ENCODE results near the gene PNLIPRP2.

Gene PNLIPRP2

DNA sequence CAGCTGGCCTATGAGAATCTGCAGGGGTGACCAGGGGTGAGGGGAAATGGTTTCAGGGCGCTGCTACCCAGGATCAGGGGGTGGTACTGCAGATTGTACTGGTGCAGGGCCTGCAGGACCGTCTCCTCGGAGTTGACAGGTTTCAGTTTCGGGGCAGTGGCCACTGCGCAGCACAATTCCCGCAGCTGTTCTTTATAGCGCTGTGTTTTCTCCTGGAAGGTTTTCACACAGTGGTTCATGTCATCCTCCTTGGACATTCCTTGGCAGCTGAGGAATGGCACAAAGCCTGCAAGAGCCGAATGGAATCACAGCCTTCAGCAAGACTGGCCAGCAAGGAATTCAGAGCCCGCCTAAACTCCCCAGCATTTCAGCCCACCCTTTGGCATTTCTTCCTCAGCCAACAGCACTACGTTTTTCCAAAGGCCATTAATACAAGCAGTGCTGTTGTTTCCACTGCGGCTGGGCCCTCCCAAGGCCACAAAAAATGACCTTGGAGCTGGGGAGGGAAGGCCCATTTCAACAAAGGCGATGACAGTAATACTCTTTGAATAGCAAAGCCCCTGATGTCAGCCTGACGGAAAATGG is 44.9 kb downstream of the PNLIPRP2 start:
- TF ChIP-seq, protein P1, sequence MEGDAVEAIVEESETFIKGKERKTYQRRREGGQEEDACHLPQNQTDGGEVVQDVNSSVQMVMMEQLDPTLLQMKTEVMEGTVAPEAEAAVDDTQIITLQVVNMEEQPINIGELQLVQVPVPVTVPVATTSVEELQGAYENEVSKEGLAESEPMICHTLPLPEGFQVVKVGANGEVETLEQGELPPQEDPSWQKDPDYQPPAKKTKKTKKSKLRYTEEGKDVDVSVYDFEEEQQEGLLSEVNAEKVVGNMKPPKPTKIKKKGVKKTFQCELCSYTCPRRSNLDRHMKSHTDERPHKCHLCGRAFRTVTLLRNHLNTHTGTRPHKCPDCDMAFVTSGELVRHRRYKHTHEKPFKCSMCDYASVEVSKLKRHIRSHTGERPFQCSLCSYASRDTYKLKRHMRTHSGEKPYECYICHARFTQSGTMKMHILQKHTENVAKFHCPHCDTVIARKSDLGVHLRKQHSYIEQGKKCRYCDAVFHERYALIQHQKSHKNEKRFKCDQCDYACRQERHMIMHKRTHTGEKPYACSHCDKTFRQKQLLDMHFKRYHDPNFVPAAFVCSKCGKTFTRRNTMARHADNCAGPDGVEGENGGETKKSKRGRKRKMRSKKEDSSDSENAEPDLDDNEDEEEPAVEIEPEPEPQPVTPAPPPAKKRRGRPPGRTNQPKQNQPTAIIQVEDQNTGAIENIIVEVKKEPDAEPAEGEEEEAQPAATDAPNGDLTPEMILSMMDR (conservative IDR thresholded peaks at IDR 0.05) = no peak
- TF ChIP-seq ZFX (IDR thresholded peaks at IDR 0.05) = no peak
- H3K27ac ChIP-seq = no peak overlapping the region

GRCh38 chr10:116667484-116667883 is 46.7 kb downstream of the PNLIPRP2 start:
- no peak overlapping the region for H3K27ac ChIP-seq
- TF ChIP-seq, protein P1 (conservative IDR thresholded peaks at IDR 0.05) = no peak
- TF ChIP-seq ZFX (IDR thresholded peaks at IDR 0.05) = no peak

- no peak overlapping the region for H3K27ac ChIP-seq
- TF ChIP-seq, protein P1 (conservative IDR thresholded peaks at IDR 0.05) = no peak
- TF ChIP-seq ZFX (IDR thresholded peaks at IDR 0.05) = no peak
Measured at GRCh38 chr10:116668018-116668417, 47.3 kb downstream of the PNLIPRP2 start.

DNA sequence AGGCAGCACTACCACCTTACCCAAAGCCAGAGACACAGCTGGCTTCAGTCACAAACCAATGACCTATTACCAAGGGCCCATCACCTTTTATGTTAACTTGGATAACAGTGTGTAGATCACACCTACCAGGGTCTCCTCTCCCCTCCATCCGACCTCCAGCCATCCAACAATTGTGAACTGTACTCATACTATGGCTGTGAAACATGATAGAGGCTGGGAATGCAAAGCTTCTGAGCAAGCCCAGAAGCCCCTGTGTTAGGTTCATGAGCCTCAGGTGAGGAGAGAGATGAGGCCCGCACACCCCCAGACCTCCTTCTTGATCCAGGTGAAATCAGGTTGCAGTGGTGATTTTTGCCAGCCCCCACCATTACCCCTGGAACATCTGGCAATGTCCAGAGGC is 47.7 kb downstream of the PNLIPRP2 start:
- no peak overlapping the region for H3K27ac ChIP-seq
- no peak for TF ChIP-seq ZFX (IDR thresholded peaks at IDR 0.05)
- TF ChIP-seq, protein P1 (conservative IDR thresholded peaks at IDR 0.05) = no peak

DNA sequence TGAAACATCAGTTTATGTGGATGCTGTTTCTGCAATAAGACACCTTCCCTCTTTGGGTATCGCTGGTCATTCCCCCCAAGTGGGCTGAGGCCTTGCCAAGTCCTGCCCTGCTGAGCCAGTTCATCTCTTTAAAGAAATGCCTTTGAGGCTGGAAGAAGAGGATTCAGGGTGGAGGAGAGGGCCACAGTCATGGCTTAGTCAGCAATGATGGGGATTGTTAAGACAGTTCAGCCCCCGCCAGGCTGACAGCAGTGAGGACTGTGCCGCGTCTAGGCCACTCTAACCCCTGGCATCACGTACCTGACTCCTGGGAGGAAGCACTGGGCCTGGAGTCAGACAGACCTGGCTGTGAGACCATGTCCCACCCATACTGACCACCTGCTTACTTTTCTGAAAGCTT is 48.3 kb downstream of the PNLIPRP2 start:
- H3K27ac ChIP-seq = no peak overlapping the region
- TF ChIP-seq, protein P1 (conservative IDR thresholded peaks at IDR 0.05) = no peak
- TF ChIP-seq ZFX (IDR thresholded peaks at IDR 0.05) = no peak

DNA sequence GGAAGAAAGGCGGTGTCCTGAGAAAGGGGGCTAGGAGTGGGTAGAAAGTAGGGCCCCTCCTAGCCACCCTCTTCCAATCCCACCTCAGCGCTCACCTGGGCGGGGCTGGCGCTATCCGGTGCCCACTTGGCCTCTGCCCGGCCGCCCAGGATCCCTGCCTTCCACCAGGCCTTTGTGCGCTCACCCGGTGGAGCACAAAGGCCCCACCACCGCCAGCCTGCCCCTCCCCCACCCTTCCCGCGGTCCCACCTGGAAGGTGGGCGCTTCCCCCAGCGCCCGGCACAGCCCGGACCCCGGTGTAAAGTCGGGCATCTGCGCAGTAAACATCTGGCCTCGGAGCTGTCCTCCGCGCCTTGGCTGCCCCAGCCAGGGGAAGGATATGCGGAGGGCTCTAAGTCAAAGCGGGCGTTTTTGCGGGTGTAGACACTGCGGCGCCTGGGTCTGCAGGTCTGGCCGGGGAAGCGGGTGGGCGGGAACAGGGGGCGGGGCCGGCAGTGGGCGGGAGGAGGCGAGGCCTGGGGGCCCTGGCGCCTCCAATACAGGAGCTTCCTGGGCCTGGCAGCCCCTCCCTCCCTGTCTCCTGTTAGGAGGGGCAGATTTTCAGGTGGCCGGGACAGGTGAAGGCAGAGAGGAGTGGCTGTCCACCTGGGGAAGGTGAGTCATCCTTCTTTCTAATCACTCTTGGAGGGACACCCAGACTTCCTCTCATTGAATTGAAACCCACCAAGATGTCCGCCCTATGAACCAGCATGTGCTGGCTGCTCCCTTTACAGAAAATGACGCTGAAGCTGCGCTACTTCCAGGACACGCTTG is 49.3 kb downstream of the PNLIPRP2 start:
- no peak for TF ChIP-seq ZFX (IDR thresholded peaks at IDR 0.05)
- TF ChIP-seq, protein P1 (conservative IDR thresholded peaks at IDR 0.05) = no peak
- peak overlapping the region; percentile 60 for H3K27ac ChIP-seq

DNA sequence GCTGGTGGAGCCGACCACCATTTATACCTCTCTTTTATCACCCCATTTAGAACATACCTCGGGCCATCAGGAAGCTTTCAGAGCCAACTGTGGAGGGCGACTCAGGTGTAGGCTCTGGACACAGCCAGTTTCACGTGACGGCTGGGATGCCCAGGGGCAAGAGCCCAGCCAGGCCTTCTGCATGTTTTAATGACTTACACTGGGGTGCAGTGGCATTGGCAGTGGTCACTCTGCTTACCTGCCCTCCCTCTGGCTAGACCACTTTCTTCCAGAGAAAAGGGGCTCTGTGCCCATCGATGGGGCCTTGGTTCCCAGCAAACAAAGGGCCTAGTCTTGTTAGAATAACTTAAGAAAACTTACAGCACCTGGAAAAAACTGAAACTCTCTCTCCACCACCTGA is 50.0 kb downstream of the PNLIPRP2 start:
- peak; percentile 46; the same call in 1 of the 2 replicates for TF ChIP-seq ZFX (IDR thresholded peaks at IDR 0.05)
- TF ChIP-seq, protein P1 (conservative IDR thresholded peaks at IDR 0.05) = no peak
- H3K27ac ChIP-seq = peak overlapping the region; percentile 60
